Endothelial cell of umbilical vein (primary cell): ENCODE measurements around the gene BIK. TPM values are rescaled to one million over a fixed set of nuclear protein-coding genes. Genes with fewer than 3 reads are reported as not detected.

Experiments
- BruUV-seq: library from RNA; stranded (reverse); fragments of 400-500 nt; replicated peaks from 2 replicates; lab custom pipeline; 2021; lab: Mats Ljungman, UMichigan
- CTCF ChIA-PET: fragments of 300-600, 350-600 bp; sonication (Branson Sonifier 250); formaldehyde crosslinking; loops from one replicate; lab custom pipeline; 2021; ENCODE audit warnings: antibody characterized with exemption, inconsistent platforms; lab: Charles Lee
- POLR2A ChIA-PET: fragments of 300-600, 350-600 bp; sonication (Branson Sonifier 250); formaldehyde crosslinking; loops from one replicate; lab custom pipeline; 2021; ENCODE audit warnings: antibody characterized with exemption, inconsistent platforms; lab: Charles Lee
- DNase-seq: peaks from one replicate; pipeline ENCODE4 v3.0.0-alpha.2; 2011; ENCODE audit warnings: low read depth, low spot score
- FAIRE-seq: peaks from 2 replicates; lab custom pipeline; 2011; peaks lifted over from hg19 to GRCh38; lab: Jason Lieb, UNC
- H2AFZ ChIP-seq: 2 replicates; pipeline ENCODE4 v1.6.0; 2012; ENCODE audit warnings: low read depth, low read length, control low read depth, inconsistent platforms
- H3K27ac ChIP-seq: 2 replicates; pipeline ENCODE4 v1.5.1; 2011; ENCODE audit warnings: low read depth, mild to moderate bottlenecking, control low read depth, low read length, moderate library complexity; ENCODE audit not compliant: insufficient read depth
- H3K27me3 ChIP-seq, 2 experiments: 2 replicates each; pipeline versions ENCODE4 v1.6.0 to v1.6.1; 2011; ENCODE audit warnings: low read length in 2 of 2, mixed read lengths in 1 of 2; ENCODE audit not compliant: control insufficient read depth in 2 of 2, insufficient read depth in 2 of 2
- H3K36me3 ChIP-seq, 2 experiments: 2 replicates in 1 of 2; 3 replicates in 1 of 2; pipeline ENCODE4 v1.5.1; 2011; ENCODE audit warnings: low read length in 2 of 2, mild to moderate bottlenecking in 1 of 2, moderate library complexity in 1 of 2; ENCODE audit not compliant: control insufficient read depth in 2 of 2, insufficient read depth in 2 of 2; ENCODE audit errors: extremely low read depth in 1 of 2
- H3K4me1 ChIP-seq: 3 replicates; pipeline ENCODE4 v1.5.1; 2011; ENCODE audit warnings: mild to moderate bottlenecking, low read length; ENCODE audit not compliant: control insufficient read depth, insufficient read depth; ENCODE audit errors: extremely low read depth
- H3K4me2 ChIP-seq: 2 replicates; pipeline ENCODE4 v1.6.1; 2011; ENCODE audit warnings: low read length, control low read depth, mixed read lengths; ENCODE audit not compliant: insufficient read depth
- H3K4me3 ChIP-seq, 3 experiments: fragments of 200-600 bp in 1 of 3; sonication (generic), shearing (Covaris generic) in 1 of 3; replicated peaks in 1 of 3; 2 replicates each; pipeline ENCODE4 v1.5.1; 2011 to 2016; ENCODE audit warnings: control low read depth in 3 of 3, low read length in 3 of 3, mild to moderate bottlenecking in 2 of 3, inconsistent platforms in 1 of 3, low read depth in 1 of 3, moderate library complexity in 1 of 3; ENCODE audit not compliant: insufficient read depth in 1 of 3
- H3K79me2 ChIP-seq: 2 replicates; pipeline ENCODE4 v1.6.0; 2012; ENCODE audit warnings: low read length, inconsistent platforms; ENCODE audit not compliant: control insufficient read depth, insufficient read depth
- H3K9ac ChIP-seq: replicated peaks from 2 replicates; pipeline ENCODE3; 2011; ENCODE audit warnings: low read length, control low read depth; ENCODE audit not compliant: insufficient read depth; ENCODE audit errors: extremely low read depth
- H3K9me1 ChIP-seq: replicated peaks from 3 replicates; pipeline ENCODE4 v1.6.0; 2011; ENCODE audit warnings: mild to moderate bottlenecking, low read length; ENCODE audit not compliant: control insufficient read depth, insufficient read depth; ENCODE audit errors: extremely low read depth
- H3K9me3 ChIP-seq: replicated peaks from 2 replicates; pipeline ENCODE4 v1.5.1; 2012; ENCODE audit warnings: low read length, inconsistent platforms; ENCODE audit not compliant: control insufficient read depth, insufficient read depth
- H4K20me1 ChIP-seq: replicated peaks from 2 replicates; pipeline ENCODE3; 2011; ENCODE audit warnings: mild to moderate bottlenecking, low read length; ENCODE audit not compliant: control insufficient read depth, insufficient read depth; ENCODE audit errors: extremely low read depth
- CTCF ChIP-seq, 2 donors: IDR thresholded peaks; 1 replicate in 1 of 2; 2 replicates in 1 of 2; pipeline ENCODE4 v1.5.1; 2011; ENCODE audit warnings: low read length in 2 of 2, mild to moderate bottlenecking in 2 of 2, moderate library complexity in 2 of 2, control low read depth in 1 of 2, inconsistent platforms in 1 of 2, low read depth in 1 of 2; ENCODE audit not compliant: insufficient read depth in 1 of 2; ENCODE audit errors: extremely low read depth in 1 of 2
- EZH2 ChIP-seq: IDR thresholded peaks from 2 replicates; pipeline ENCODE4 v1.6.1; 2012; ENCODE audit warnings: borderline replicate concordance, low read depth, mild to moderate bottlenecking, moderate library complexity, low read length, inconsistent platforms; ENCODE audit not compliant: severe bottlenecking
- FOS ChIP-seq: IDR thresholded peaks from 2 replicates; pipeline ENCODE4 v1.6.1; 2011; ENCODE audit warnings: mild to moderate bottlenecking, low read length, moderate library complexity, borderline replicate concordance; ENCODE audit not compliant: insufficient read depth
- GATA2 ChIP-seq: IDR thresholded peaks from 2 replicates; pipeline ENCODE4 v1.7.0; 2011; ENCODE audit warnings: low read depth, mild to moderate bottlenecking, moderate library complexity, mixed read lengths, low read length; ENCODE audit not compliant: insufficient read length, insufficient read depth
- JUN ChIP-seq: IDR thresholded peaks from 2 replicates; pipeline ENCODE4 v1.6.1; 2011; ENCODE audit warnings: borderline replicate concordance, low read depth; ENCODE audit not compliant: insufficient read length, insufficient read depth
- MAX ChIP-seq: IDR thresholded peaks from 2 replicates; pipeline ENCODE4 v1.6.1; 2011; ENCODE audit not compliant: insufficient read depth, insufficient read length
- MYC ChIP-seq: IDR thresholded peaks from one replicate; pipeline ENCODE4 v1.6.1; 2011; ENCODE audit warnings: mild to moderate bottlenecking, low read depth, low read length
- POLR2A ChIP-seq: IDR thresholded peaks from 2 replicates; pipeline ENCODE4 v1.6.1; 2012; ENCODE audit warnings: low read depth, mild to moderate bottlenecking, control low read depth, low read length
- POLR2AphosphoS5 ChIP-seq: IDR thresholded peaks from 2 replicates; pipeline ENCODE4 v1.6.1; 2012; ENCODE audit warnings: low read depth, mild to moderate bottlenecking, control low read depth, low read length, moderate library complexity; ENCODE audit not compliant: insufficient read depth
- dilution Hi-C: fragments of 300-500 bp; cut with MboI; formaldehyde crosslinking; loops from one replicate; pipeline ENCODE4 v1.15.0; 2019; ENCODE audit warnings: low sequenced_read_pairs; ENCODE audit not compliant: extremely low pct_ligation_motif_present
- intact Hi-C: fragments of 100-400 bp; cut with micrococcal nuclease; formaldehyde crosslinking; loops from one replicate; pipeline ENCODE4 v1.10.0; 2022
- polyA plus RNA-seq, 4 experiments: library from polyadenylated mRNA; depleted of rRNA in 3 of 4; stranded (reverse) in 3 of 4; unstranded in 1 of 4; fragments of >200 nt; gene quantifications; 2 replicates each; pipeline versions ENCODE4 v1.2.1 to v1.2.3, GENCODE V29; 2011 to 2012; ENCODE audit warnings: missing spikeins in 1 of 4
- total RNA-seq: library from RNA; stranded (reverse); gene quantifications from 2 replicates; pipeline ENCODE4 v1.2.3, GENCODE V29; 2021

Gene BIK
- total and polyA plus RNA-seq, 2 donors (not counting 3 experiments of a cell fraction or from before 2014, with no cell fraction given), result 0.49 to 0.95 TPM

DNA sequence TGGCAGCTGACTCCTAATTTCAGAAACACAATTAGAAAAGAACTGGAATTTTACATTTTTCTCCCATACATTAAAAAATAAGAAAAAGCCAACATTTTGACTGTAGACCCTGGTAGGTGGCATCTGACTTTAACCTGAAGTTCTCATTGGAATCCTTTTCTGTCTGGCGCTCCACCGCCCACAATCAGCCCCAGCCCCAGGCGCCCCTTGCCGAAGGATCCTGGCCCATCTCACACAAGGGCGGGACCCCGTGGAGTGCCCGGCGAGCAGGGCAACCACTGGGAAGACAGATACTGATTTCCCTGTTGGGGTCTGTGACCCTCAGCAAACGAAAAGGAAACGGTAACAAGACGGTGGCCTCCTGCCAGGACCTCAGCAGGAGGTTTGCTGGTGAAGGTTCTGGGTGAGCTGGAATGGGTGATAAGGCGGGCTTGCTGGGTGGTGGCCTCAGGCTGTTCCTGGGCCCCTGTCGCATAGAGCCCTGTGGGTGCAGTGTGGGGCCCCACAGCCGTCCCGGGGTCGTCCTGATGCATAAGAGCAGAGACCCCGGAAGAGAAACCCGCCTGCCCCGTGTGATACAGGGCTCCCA is 56.5 kb downstream of the BIK start:
- FAIRE-seq, result no peak
- peaks cover 2% of the 10 kb centered on the region for H3K4me1 ChIP-seq
- CTCF ChIA-PET, result no interaction called here

More for the DNA sequence above, 56.5 kb downstream of the BIK start:
- intact Hi-C loops (no loop called here), dilution Hi-C loops (no loop called here)
- no peaks in the 10 kb centered on the region for H3K27me3 ChIP-seq
- TSS peak; percentile 55 for BruUV-seq
- no peaks in the 10 kb centered on the region for H4K20me1 ChIP-seq
- no peaks in the 10 kb centered on the region for H3K9me3 ChIP-seq
- no peak overlapping the region for H2AFZ ChIP-seq
- peaks cover 6 to 16% of the 10 kb centered on the region in 2 experiments for H3K36me3 ChIP-seq
- no peak overlapping the region for H3K27ac ChIP-seq
- POLR2A ChIA-PET, result no interaction called here
- H3K4me3 ChIP-seq, result no peak overlapping the region
- no peak for TF ChIP-seq MAX
- no peak for TF ChIP-seq JUN
- TF ChIP-seq POLR2AphosphoS5, result no peak
- no peak for TF ChIP-seq CTCF (IDR thresholded peaks at IDR 0.05; ENCODE audit: extremely low read depth in 1 of 2, insufficient read depth in 1 of 2, low read depth in 1 of 2, low read length in 2 of 2)
- no peak for TF ChIP-seq EZH2
- TF ChIP-seq POLR2A, result no peak
- no peak for TF ChIP-seq MYC
- TF ChIP-seq FOS, result no peak
- TF ChIP-seq GATA2, result no peak
- no peaks in the 10 kb centered on the region for H3K9me1 ChIP-seq
- DNase-seq, result no peak
- H3K9ac ChIP-seq, result no peak overlapping the region
- no peak overlapping the region for H3K4me2 ChIP-seq
- H3K79me2 ChIP-seq, result no peaks in the 10 kb centered on the region
